A673 (cell line): ENCODE measurements around the gene IL18R1. TPM values are rescaled to one million over a fixed set of nuclear protein-coding genes. Genes with fewer than 3 reads are reported as not detected.

ENCODE experiments used
- BruUV-seq: library from RNA; stranded (reverse); fragments of 400-500 nt; replicated peaks from 2 replicates; lab custom pipeline; 2021; lab: Mats Ljungman, UMichigan
- CTCF ChIA-PET: fragments of 300-600 bp; sonication (Branson Sonifier 250); formaldehyde crosslinking; loops from one replicate; lab custom pipeline; 2022; ENCODE audit warnings: antibody characterized with exemption; lab: Charles Lee
- POLR2A ChIA-PET: fragments of 300-600 bp; sonication (Branson Sonifier 250); formaldehyde crosslinking; loops from one replicate; lab custom pipeline; 2022; ENCODE audit warnings: antibody characterized with exemption; ENCODE audit not compliant: low non-redundant PET; lab: Charles Lee
- DNase-seq: peaks from one replicate; pipeline ENCODE4 v3.0.0-alpha.2; 2015; ENCODE audit warnings: low spot score
- H3K27ac ChIP-seq: fragments of 200-600 bp; sonication (generic); 2 replicates; pipeline ENCODE4 v1.5.1; 2016; ENCODE audit warnings: mixed run types, low read depth, mild to moderate bottlenecking, mixed read lengths, antibody characterized with exemption, low read length; ENCODE audit not compliant: poor library complexity, severe bottlenecking
- H3K27me3 ChIP-seq: fragments of 200-600 bp; sonication (generic); replicated peaks from 2 replicates; pipeline ENCODE4 v1.6.1; 2017; ENCODE audit warnings: mixed run types, low read depth, mild to moderate bottlenecking, mixed read lengths, antibody characterized with exemption, low read length; ENCODE audit not compliant: insufficient read depth, poor library complexity
- H3K36me3 ChIP-seq: fragments of 200-600 bp; sonication (generic); 2 replicates; pipeline ENCODE4 v1.6.1; 2016; ENCODE audit warnings: mixed run types, mild to moderate bottlenecking, mixed read lengths, antibody characterized with exemption, low read length; ENCODE audit not compliant: insufficient read depth, poor library complexity, severe bottlenecking
- H3K4me1 ChIP-seq: fragments of 200-600 bp; sonication (generic); 2 replicates; pipeline ENCODE4 v1.6.1; 2017; ENCODE audit warnings: mixed run types, mild to moderate bottlenecking, mixed read lengths, antibody characterized with exemption, low read length; ENCODE audit not compliant: insufficient read depth, poor library complexity, severe bottlenecking
- H3K4me3 ChIP-seq: fragments of 200-600 bp; sonication (generic); 2 replicates; pipeline ENCODE4 v1.5.1; 2016; ENCODE audit warnings: low read depth, mixed run types, mild to moderate bottlenecking, mixed read lengths, low read length; ENCODE audit not compliant: poor library complexity, severe bottlenecking
- H3K9me3 ChIP-seq: fragments of 200-600 bp; sonication (generic); 2 replicates; pipeline ENCODE4 v1.6.1; 2016; ENCODE audit warnings: mixed run types, low read depth, mild to moderate bottlenecking, mixed read lengths, antibody characterized with exemption, low read length; ENCODE audit not compliant: poor library complexity, severe bottlenecking
- EZH2 ChIP-seq: fragments of 200-600 bp; sonication (generic); IDR thresholded peaks from 2 replicates; pipeline ENCODE4 v1.6.1; 2017; ENCODE audit warnings: borderline replicate concordance, low read depth, mild to moderate bottlenecking, mixed read lengths, antibody characterized with exemption, low read length; ENCODE audit not compliant: poor library complexity, severe bottlenecking
- intact Hi-C: fragments of 100-400 bp; cut with micrococcal nuclease; formaldehyde crosslinking; loops from one replicate; pipeline ENCODE4 v1.10.0; 2022; ENCODE audit not compliant: unreplicated experiment
- total RNA-seq: library from RNA; stranded (reverse); gene quantifications from 2 replicates; pipeline ENCODE4 v1.2.3, GENCODE V29; 2021
- TF ChIP-seq, protein P1 (sequence below): fragments of 300-800, 200-600 bp; sonication (generic); conservative IDR thresholded peaks from 2 replicates; pipeline ENCODE4 v1.5.1; 2017; ENCODE audit warnings: low read depth, mild to moderate bottlenecking, antibody characterized with exemption, low read length, moderate library complexity, mixed read lengths

Gene IL18R1
- total RNA-seq, 1 experiment from 2014 or later, result not detected

DNA sequence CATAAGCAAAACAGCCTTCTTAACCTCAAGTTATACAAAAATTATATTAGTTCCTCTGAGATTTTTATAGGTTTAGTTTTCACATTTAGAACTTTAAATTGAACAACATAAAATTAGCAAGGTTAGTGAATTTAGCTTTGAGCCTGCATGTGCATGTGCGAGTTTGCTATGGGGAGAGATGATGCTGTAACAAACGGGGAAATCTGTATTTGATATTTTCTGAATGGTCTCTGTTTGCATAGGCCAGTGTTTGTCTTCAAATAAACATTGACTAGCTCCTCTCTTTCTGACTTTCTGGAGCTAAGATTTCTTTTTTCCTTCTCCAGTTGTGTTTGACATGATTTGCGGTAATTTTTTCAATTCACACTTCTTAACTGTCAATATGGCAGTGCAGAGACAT is 36.5 kb downstream of the IL18R1 start:
- Histone ChIP-seq H3K9me3 (no peaks in the 10 kb centered on the region), H3K4me1 (no peaks in the 10 kb centered on the region), H3K27ac (no peak overlapping the region), H3K4me3 (no peak overlapping the region), H3K27me3 (peaks cover 20% of the 10 kb centered on the region), H3K36me3 (no peaks in the 10 kb centered on the region)
- no peak for DNase-seq
- TF ChIP-seq EZH2, result no peak
- TF ChIP-seq, protein P1, sequence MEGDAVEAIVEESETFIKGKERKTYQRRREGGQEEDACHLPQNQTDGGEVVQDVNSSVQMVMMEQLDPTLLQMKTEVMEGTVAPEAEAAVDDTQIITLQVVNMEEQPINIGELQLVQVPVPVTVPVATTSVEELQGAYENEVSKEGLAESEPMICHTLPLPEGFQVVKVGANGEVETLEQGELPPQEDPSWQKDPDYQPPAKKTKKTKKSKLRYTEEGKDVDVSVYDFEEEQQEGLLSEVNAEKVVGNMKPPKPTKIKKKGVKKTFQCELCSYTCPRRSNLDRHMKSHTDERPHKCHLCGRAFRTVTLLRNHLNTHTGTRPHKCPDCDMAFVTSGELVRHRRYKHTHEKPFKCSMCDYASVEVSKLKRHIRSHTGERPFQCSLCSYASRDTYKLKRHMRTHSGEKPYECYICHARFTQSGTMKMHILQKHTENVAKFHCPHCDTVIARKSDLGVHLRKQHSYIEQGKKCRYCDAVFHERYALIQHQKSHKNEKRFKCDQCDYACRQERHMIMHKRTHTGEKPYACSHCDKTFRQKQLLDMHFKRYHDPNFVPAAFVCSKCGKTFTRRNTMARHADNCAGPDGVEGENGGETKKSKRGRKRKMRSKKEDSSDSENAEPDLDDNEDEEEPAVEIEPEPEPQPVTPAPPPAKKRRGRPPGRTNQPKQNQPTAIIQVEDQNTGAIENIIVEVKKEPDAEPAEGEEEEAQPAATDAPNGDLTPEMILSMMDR, result no peak
- no TSS peak for BruUV-seq
- intact Hi-C loops, result no loop called here
- ChIA-PET CTCF (no interaction called here), POLR2A (no interaction called here)

DNA sequence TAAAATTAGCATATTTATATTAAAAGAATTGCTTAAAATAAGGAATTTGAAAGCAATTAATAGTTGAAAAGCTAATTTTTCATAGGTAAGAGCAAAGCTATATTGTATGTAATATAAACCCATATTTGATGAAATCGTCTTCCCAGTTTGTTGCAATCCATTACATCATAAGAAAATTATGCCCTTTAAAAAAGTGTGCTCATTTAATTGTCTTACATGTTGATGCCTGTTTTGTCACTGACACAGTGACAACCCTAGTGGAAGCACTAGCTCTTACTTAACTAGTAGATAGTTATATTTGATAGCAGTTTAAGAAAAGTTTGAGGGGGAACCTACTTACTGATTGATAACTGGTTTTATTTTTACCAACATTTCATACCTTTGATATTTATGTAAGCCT is 37.3 kb downstream of the IL18R1 start:
- CTCF ChIA-PET, result no interaction called here
- Histone ChIP-seq H3K27me3 (peaks cover 20% of the 10 kb centered on the region), H3K4me1 (no peaks in the 10 kb centered on the region), H3K36me3 (no peaks in the 10 kb centered on the region), H3K27ac (no peak overlapping the region), H3K9me3 (no peaks in the 10 kb centered on the region), H3K4me3 (no peak overlapping the region)
- intact Hi-C loops, result no loop called here
- POLR2A ChIA-PET, result interaction anchor here (0.6 kb wide), 1 partner anchor 1104 kb away, joined by 3 read pairs; no protein-coding TSS in a partner anchor
- BruUV-seq, result no TSS peak
- TF ChIP-seq, protein P1, result no peak
- TF ChIP-seq EZH2, result no peak
- no peak for DNase-seq

DNA sequence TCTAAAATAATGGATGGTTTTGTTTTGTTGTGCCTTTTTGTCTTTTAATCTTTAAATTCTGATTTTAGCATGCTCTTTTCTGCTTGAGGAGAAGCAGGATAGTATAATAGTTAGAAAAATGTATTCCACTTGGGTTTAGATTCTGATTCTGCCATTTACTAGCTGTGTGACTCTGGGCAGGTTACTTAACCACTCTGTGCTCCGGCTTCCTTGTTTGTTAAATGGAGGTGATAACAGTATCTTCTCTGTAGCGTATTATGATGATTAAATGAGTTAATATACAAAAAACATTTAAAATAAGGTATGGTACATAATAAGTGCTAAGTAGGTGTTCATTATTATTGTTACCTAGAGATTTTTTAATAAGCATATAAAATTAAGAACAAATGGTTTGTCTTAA is 40.4 kb downstream of the IL18R1 start:
- H3K4me1 ChIP-seq, result no peaks in the 10 kb centered on the region
- H3K9me3 ChIP-seq, result no peaks in the 10 kb centered on the region
- no peak overlapping the region for H3K4me3 ChIP-seq
- DNase-seq, result no peak
- peaks cover 20% of the 10 kb centered on the region for H3K27me3 ChIP-seq
- no peaks in the 10 kb centered on the region for H3K36me3 ChIP-seq
- intact Hi-C loops, result no loop called here
- BruUV-seq, result no TSS peak
- no peak overlapping the region for H3K27ac ChIP-seq
- CTCF ChIA-PET, result no interaction called here
- POLR2A ChIA-PET, result no interaction called here
- no peak for TF ChIP-seq EZH2
- TF ChIP-seq, protein P1, result no peak
